Skeletal muscle tissue (tissue), 4 donors: ENCODE measurements around the gene SLIT3. TPM values are rescaled to one million over a fixed set of nuclear protein-coding genes. Genes with fewer than 3 reads are reported as not detected.
A peak's percentile ranks its signal among the peaks of the same experiment; 100 is the strongest.

Experiments
- H3K27ac ChIP-seq: one replicate; pipeline ENCODE4 v1.7.0; 2013; ENCODE audit warnings: mild to moderate bottlenecking, low read depth, low read length, inconsistent platforms
- H3K27me3 ChIP-seq, 3 donors: one replicate each; pipeline ENCODE4 v1.7.0; 2013; ENCODE audit warnings: low read length in 3 of 3; ENCODE audit not compliant: control insufficient read depth in 3 of 3, insufficient read depth in 3 of 3
- H3K36me3 ChIP-seq, 3 donors: one replicate each; pipeline ENCODE4 v1.7.0; 2013; ENCODE audit warnings: low read length in 3 of 3; ENCODE audit not compliant: control insufficient read depth in 3 of 3, insufficient read depth in 3 of 3
- H3K4me1 ChIP-seq, 3 donors: one replicate each; pipeline ENCODE4 v1.7.0; 2013; ENCODE audit warnings: low read length in 3 of 3, mild to moderate bottlenecking in 3 of 3; ENCODE audit not compliant: control insufficient read depth in 3 of 3, insufficient read depth in 3 of 3
- H3K4me3 ChIP-seq, 3 donors: one replicate each; pipeline ENCODE4 v1.7.0; 2013; ENCODE audit warnings: low read length in 3 of 3
- H3K9ac ChIP-seq, 3 donors: one replicate each; pipeline ENCODE4 v1.7.0; 2013; ENCODE audit warnings: low read length in 3 of 3, mild to moderate bottlenecking in 3 of 3, moderate library complexity in 2 of 3, low read depth in 1 of 3
- H3K9me3 ChIP-seq, 3 donors: one replicate each; pipeline ENCODE4 v1.7.0; 2013; ENCODE audit warnings: low read length in 3 of 3; ENCODE audit not compliant: control insufficient read depth in 3 of 3
- total RNA-seq: library from RNA; depleted of rRNA; stranded (reverse); fragments of >200 nt; gene quantifications from one replicate; pipeline ENCODE4 v1.2.3, GENCODE V29; 2014
- donor health status: Osteomylitis.

The SLIT3 gene
- total RNA-seq, 1 donor from 2014 or later, result 7.8 TPM

- H3K9ac ChIP-seq, result no peak overlapping the region
- no peak overlapping the region for H3K4me3 ChIP-seq
- H3K4me1 ChIP-seq, result peaks cover 3 to 5% (median 4%) of the 10 kb centered on the region in 3 donors
- H3K27me3 ChIP-seq, result no peaks in the 10 kb centered on the region
- H3K36me3 ChIP-seq, result no peaks in the 10 kb centered on the region
- H3K9me3 ChIP-seq, result no peaks in the 10 kb centered on the region
- H3K27ac ChIP-seq, result no peak overlapping the region
Observed at GRCh38 chr5:168686837-168687236, 614.1 kb downstream of the SLIT3 start.

- H3K9ac ChIP-seq, result no peak overlapping the region
- peaks cover 9 to 13% (median 9%) of the 10 kb centered on the region in 3 donors for H3K4me1 ChIP-seq
- no peak overlapping the region for H3K4me3 ChIP-seq
- no peaks in the 10 kb centered on the region for H3K9me3 ChIP-seq
- no peaks in the 10 kb centered on the region for H3K27me3 ChIP-seq
- no peaks in the 10 kb centered on the region for H3K36me3 ChIP-seq
- no peak overlapping the region for H3K27ac ChIP-seq
Observed at GRCh38 chr5:168685566-168685965, 615.4 kb downstream of the SLIT3 start.

- H3K9ac ChIP-seq, result no peak overlapping the region
- H3K4me3 ChIP-seq, result no peak overlapping the region
- H3K4me1 ChIP-seq, result peaks cover 13 to 15% (median 14%) of the 10 kb centered on the region in 3 donors
- H3K36me3 ChIP-seq, result no peaks in the 10 kb centered on the region
- no peaks in the 10 kb centered on the region for H3K9me3 ChIP-seq
- H3K27me3 ChIP-seq, result no peaks in the 10 kb centered on the region
- no peak overlapping the region for H3K27ac ChIP-seq
Observed at GRCh38 chr5:168683927-168684295, 617.0 kb downstream of the SLIT3 start.

GRCh38 chr5:168683247-168683926 lies 617.6 kb downstream of the SLIT3 start:
- H3K36me3 ChIP-seq, result no peaks in the 10 kb centered on the region
- no peak overlapping the region for H3K9ac ChIP-seq
- no peaks in the 10 kb centered on the region for H3K9me3 ChIP-seq
- H3K4me1 ChIP-seq, result peaks cover 13 to 15% (median 14%) of the 10 kb centered on the region in 3 donors
- no peak overlapping the region for H3K27ac ChIP-seq
- no peak overlapping the region for H3K4me3 ChIP-seq
- no peaks in the 10 kb centered on the region for H3K27me3 ChIP-seq

- H3K4me1 ChIP-seq, result peaks cover 13 to 15% (median 14%) of the 10 kb centered on the region in 3 donors
- H3K9ac ChIP-seq, result peak overlapping the region in 2 of 3 donors; percentile 43 to 45
- H3K27ac ChIP-seq, result no peak overlapping the region
- no peaks in the 10 kb centered on the region for H3K27me3 ChIP-seq
- H3K36me3 ChIP-seq, result no peaks in the 10 kb centered on the region
- H3K9me3 ChIP-seq, result no peaks in the 10 kb centered on the region
- no peak overlapping the region for H3K4me3 ChIP-seq
Observed at GRCh38 chr5:168681556-168682183, 619.3 kb downstream of the SLIT3 start.

- Histone ChIP-seq H3K36me3 (no peaks in the 10 kb centered on the region), H3K27me3 (no peaks in the 10 kb centered on the region), H3K9me3 (no peaks in the 10 kb centered on the region), H3K27ac (no peak overlapping the region), H3K4me1 (peaks cover 13 to 15% (median 14%) of the 10 kb centered on the region in 3 donors), H3K9ac (peak overlapping the region in 1 of 3 donors; percentile 8), H3K4me3 (no peak overlapping the region)
Observed at GRCh38 chr5:168680395-168680794, 620.5 kb downstream of the SLIT3 start.

- H3K27me3 ChIP-seq, result no peaks in the 10 kb centered on the region
- no peaks in the 10 kb centered on the region for H3K36me3 ChIP-seq
- H3K27ac ChIP-seq, result no peak overlapping the region
- no peak overlapping the region for H3K9ac ChIP-seq
- no peaks in the 10 kb centered on the region for H3K9me3 ChIP-seq
- H3K4me1 ChIP-seq, result peaks cover 13 to 15% (median 14%) of the 10 kb centered on the region in 3 donors
- H3K4me3 ChIP-seq, result no peak overlapping the region
Observed at GRCh38 chr5:168679515-168679920, 621.4 kb downstream of the SLIT3 start.

- H3K9me3 ChIP-seq, result no peaks in the 10 kb centered on the region
- peaks cover 0 to 4% (median 0%) of the 10 kb centered on the region in 3 donors for H3K36me3 ChIP-seq
- peaks cover 6 to 7% (median 7%) of the 10 kb centered on the region in 3 donors for H3K4me1 ChIP-seq
- H3K27me3 ChIP-seq, result no peaks in the 10 kb centered on the region
- no peak overlapping the region for H3K27ac ChIP-seq
- no peak overlapping the region for H3K9ac ChIP-seq
- no peak overlapping the region for H3K4me3 ChIP-seq
Observed at GRCh38 chr5:168676501-168676900, 624.4 kb downstream of the SLIT3 start.

- Histone ChIP-seq H3K27me3 (no peaks in the 10 kb centered on the region), H3K9me3 (no peaks in the 10 kb centered on the region), H3K36me3 (peaks cover 0 to 4% (median 0%) of the 10 kb centered on the region in 3 donors), H3K27ac (no peak overlapping the region), H3K4me1 (peaks cover 2 to 5% (median 4%) of the 10 kb centered on the region in 3 donors), H3K4me3 (no peak overlapping the region), H3K9ac (no peak overlapping the region)
Observed at GRCh38 chr5:168675883-168676408, 625.0 kb downstream of the SLIT3 start.

GRCh38 chr5:168674893-168675482 lies 626.0 kb downstream of the SLIT3 start:
- Histone ChIP-seq H3K36me3 (peaks cover 0 to 4% (median 0%) of the 10 kb centered on the region in 3 donors), H3K9me3 (no peaks in the 10 kb centered on the region)

More at GRCh38 chr5:168674893-168675482, 626.0 kb downstream of the SLIT3 start:
- Histone ChIP-seq H3K27me3 (no peaks in the 10 kb centered on the region), H3K4me1 (peaks cover 2 to 5% (median 2%) of the 10 kb centered on the region in 3 donors), H3K9ac (no peak overlapping the region), H3K27ac (no peak overlapping the region), H3K4me3 (no peak overlapping the region)
